Measurements from ENCODE around the gene CYB561D2.

The CYB561D2 gene

GRCh38 chr3:50336452-50337174 is 14.0 kb upstream of the CYB561D2 start:
- Histone ChIP-seq H3K9me3 (ENCODE audit: control insufficient read depth, low read length) (no peaks in the 10 kb centered on the region), H4K8ac (ENCODE audit: low read length) (peak overlapping the region; percentile 86), H3K27me3 (ENCODE audit: control insufficient read depth in 1 of 2, insufficient read depth in 1 of 2, low read length in 2 of 2) (no peaks in the 10 kb centered on the region), H3K79me1 (replicated peaks; ENCODE audit: low read length, poor library complexity, severe bottlenecking) (peaks cover 11% of the 10 kb centered on the region), H3K4ac (ENCODE audit: low read depth in 1 of 2, low read length in 2 of 2) (peak overlapping the region; percentile 59 to 80), H3K18ac (ENCODE audit: low read depth in 1 of 2, low read length in 2 of 2) (peak overlapping the region; percentile 77 to 97), H3K23ac (ENCODE audit: low read length in 2 of 2) (peak overlapping the region in 1 of 2 experiments; percentile 90), H3K4me3 (ENCODE audit: insufficient read depth in 1 of 2, low read depth in 1 of 2, low read length in 2 of 2) (peak overlapping the region; percentile 86 to 93), H3K9ac (ENCODE audit: low read length) (peak overlapping the region; percentile 97), H2BK12ac (ENCODE audit: low read length in 2 of 2) (peak overlapping the region in 1 of 2 experiments; percentile 18), H2BK120ac (ENCODE audit: low read depth, low read length) (no peak overlapping the region), H3K27ac (ENCODE audit: low read length, poor library complexity, severe bottlenecking) (peak overlapping the region; percentile 91), H3K36me3 (ENCODE audit: control insufficient read depth in 1 of 2, insufficient read depth in 2 of 2, low read depth in 1 of 2, low read length in 2 of 2) (peaks cover 8 to 14% of the 10 kb centered on the region in 2 experiments), H2AK5ac (ENCODE audit: low read length, severe bottlenecking) (no peak overlapping the region), H2AFZ (ENCODE audit: low read depth, low read length) (peak overlapping the region; percentile 74), H4K91ac (ENCODE audit: low read length) (peak overlapping the region; percentile 88), H3K14ac (ENCODE audit: low read length in 2 of 2) (peak overlapping the region in 1 of 2 experiments; percentile 68), H2BK5ac (ENCODE audit: low read depth, low read length, poor library complexity, severe bottlenecking) (peak overlapping the region; percentile 34), H3K4me2 (ENCODE audit: low read length, poor library complexity, severe bottlenecking) (peak overlapping the region; percentile 86), H3K4me1 (ENCODE audit: control insufficient read depth, insufficient read depth, low read depth, low read length) (peaks cover 37% of the 10 kb centered on the region), H2BK15ac (ENCODE audit: low read depth, poor library complexity, severe bottlenecking) (peak overlapping the region; percentile 60)
- no peak for DNase-seq
- under 1% methylated on average over 27 of the region's 31 CpGs for WGBS

- H3K4me3 ChIP-seq (ENCODE audit: insufficient read depth in 1 of 2, low read depth in 1 of 2, low read length in 2 of 2) = peak overlapping the region; percentile 86 to 93
- peak overlapping the region; percentile 71 for H2BK5ac ChIP-seq (ENCODE audit: low read depth, low read length, poor library complexity, severe bottlenecking)
- H2AK5ac ChIP-seq (ENCODE audit: low read length, severe bottlenecking) = no peak overlapping the region
- peak overlapping the region in 1 of 2 experiments; percentile 90 for H3K23ac ChIP-seq (ENCODE audit: low read length in 2 of 2)
- H4K8ac ChIP-seq (ENCODE audit: low read length) = peak overlapping the region; percentile 100
- H3K36me3 ChIP-seq (ENCODE audit: control insufficient read depth in 1 of 2, insufficient read depth in 2 of 2, low read depth in 1 of 2, low read length in 2 of 2) = peaks cover under 1 to 7% of the 10 kb centered on the region in 2 experiments
- H3K27me3 ChIP-seq (ENCODE audit: control insufficient read depth in 1 of 2, insufficient read depth in 1 of 2, low read length in 2 of 2) = no peaks in the 10 kb centered on the region
- H3K79me1 ChIP-seq (replicated peaks; ENCODE audit: low read length, poor library complexity, severe bottlenecking) = peaks cover 7% of the 10 kb centered on the region
- peaks cover 37% of the 10 kb centered on the region for H3K4me1 ChIP-seq (ENCODE audit: control insufficient read depth, insufficient read depth, low read depth, low read length)
- peak overlapping the region; percentile 96 to 99 for H3K4ac ChIP-seq (ENCODE audit: low read depth in 1 of 2, low read length in 2 of 2)
- H3K9ac ChIP-seq (ENCODE audit: low read length) = peak overlapping the region; percentile 97
- H3K14ac ChIP-seq (ENCODE audit: low read length in 2 of 2) = peak overlapping the region in 1 of 2 experiments; percentile 68
- peak overlapping the region in 1 of 2 experiments; percentile 42 for H2BK12ac ChIP-seq (ENCODE audit: low read length in 2 of 2)
- H2BK15ac ChIP-seq (ENCODE audit: low read depth, poor library complexity, severe bottlenecking) = peak overlapping the region; percentile 89
- H3K9me3 ChIP-seq (ENCODE audit: control insufficient read depth, low read length) = no peaks in the 10 kb centered on the region
- H3K18ac ChIP-seq (ENCODE audit: low read depth in 1 of 2, low read length in 2 of 2) = peak overlapping the region; percentile 88 to 97
- under 1% methylated on average over 75 of the region's 79 CpGs for WGBS
- H3K27ac ChIP-seq (ENCODE audit: low read length, poor library complexity, severe bottlenecking) = peak overlapping the region; percentile 91
- peak; percentile 99 for DNase-seq
- peak overlapping the region; percentile 74 for H2AFZ ChIP-seq (ENCODE audit: low read depth, low read length)
- peak overlapping the region; percentile 98 for H4K91ac ChIP-seq (ENCODE audit: low read length)
- H3K4me2 ChIP-seq (ENCODE audit: low read length, poor library complexity, severe bottlenecking) = peak overlapping the region; percentile 86
- H2BK120ac ChIP-seq (ENCODE audit: low read depth, low read length) = no peak overlapping the region
Measured at GRCh38 chr3:50337175-50337861, 13.3 kb upstream of the CYB561D2 start.

- Histone ChIP-seq H3K4me2 (ENCODE audit: low read length, poor library complexity, severe bottlenecking) (no peak overlapping the region), H3K4me3 (ENCODE audit: insufficient read depth in 1 of 2, low read depth in 1 of 2, low read length in 2 of 2) (peak overlapping the region in 1 of 2 experiments; percentile 93), H4K91ac (ENCODE audit: low read length) (no peak overlapping the region), H3K79me1 (replicated peaks; ENCODE audit: low read length, poor library complexity, severe bottlenecking) (peaks cover 6% of the 10 kb centered on the region), H3K4ac (ENCODE audit: low read depth in 1 of 2, low read length in 2 of 2) (no peak overlapping the region), H3K27me3 (ENCODE audit: control insufficient read depth in 1 of 2, insufficient read depth in 1 of 2, low read length in 2 of 2) (no peaks in the 10 kb centered on the region), H3K27ac (ENCODE audit: low read length, poor library complexity, severe bottlenecking) (no peak overlapping the region), H3K4me1 (ENCODE audit: control insufficient read depth, insufficient read depth, low read depth, low read length) (peaks cover 30% of the 10 kb centered on the region), H2AFZ (ENCODE audit: low read depth, low read length) (no peak overlapping the region), H3K9me3 (ENCODE audit: control insufficient read depth, low read length) (no peaks in the 10 kb centered on the region), H3K36me3 (ENCODE audit: control insufficient read depth in 1 of 2, insufficient read depth in 2 of 2, low read depth in 1 of 2, low read length in 2 of 2) (no peaks in the 10 kb centered on the region), H2BK120ac (ENCODE audit: low read depth, low read length) (no peak overlapping the region), H3K14ac (ENCODE audit: low read length in 2 of 2) (no peak overlapping the region), H3K18ac (ENCODE audit: low read depth in 1 of 2, low read length in 2 of 2) (no peak overlapping the region), H3K9ac (ENCODE audit: low read length) (peak overlapping the region; percentile 97), H3K23ac (ENCODE audit: low read length in 2 of 2) (no peak overlapping the region), H2BK12ac (ENCODE audit: low read length in 2 of 2) (no peak overlapping the region), H4K8ac (ENCODE audit: low read length) (no peak overlapping the region), H2AK5ac (ENCODE audit: low read length, severe bottlenecking) (peak overlapping the region; percentile 15), H2BK5ac (ENCODE audit: low read depth, low read length, poor library complexity, severe bottlenecking) (no peak overlapping the region), H2BK15ac (ENCODE audit: low read depth, poor library complexity, severe bottlenecking) (peak overlapping the region; percentile 92)
- DNase-seq = no peak
- 94% methylated on average over 5 of the region's 5 CpGs for WGBS
Measured at GRCh38 chr3:50338965-50339364, 11.7 kb upstream of the CYB561D2 start.

Measured in mesenchymal stem cell (in vitro differentiated cells and primary cell).